Measurements from ENCODE around the gene TTC28. TPM values are rescaled to one million over a fixed set of nuclear protein-coding genes. Genes with fewer than 3 reads are reported as not detected.

Gene TTC28
- total and polyA plus RNA-seq, 10 of the 15 experiments (the other 5 are each of a cell fraction or from before 2014, with no cell fraction given): 0.15 to 8.4 (median 1.4) TPM

GRCh38 chr22:27948569-27948968 is 731.1 kb downstream of the TTC28 start:
- H3K4me1 ChIP-seq (ENCODE audit: control insufficient read depth, insufficient read depth, low read length): no peaks in the 10 kb centered on the region
- H3K36me3 ChIP-seq (ENCODE audit: control insufficient read depth in 2 of 2, insufficient read depth in 2 of 2, low read length in 1 of 2): no peaks in the 10 kb centered on the region
- DNase-seq (ENCODE audit: low read depth, low spot score): no peak
- BruUV-seq (replicated peaks): no TSS peak
- ChIA-PET SMC1A (ENCODE audit: uncharacterized antibody, unreplicated experiment) (interaction anchor here (1.0 to 1.4 kb wide), 2 partner anchors 10 to 12 kb away, joined by 4 read pairs; no protein-coding TSS in a partner anchor), RAD21 (ENCODE audit: unreplicated experiment) (no interaction called here), POLR2A (no interaction called here), CTCF (interaction anchor here (1.4 kb wide), 1 partner anchor 11 kb away, joined by 6 read pairs; no protein-coding TSS in a partner anchor)
- FAIRE-seq: no peak
- in situ Hi-C loops (cut with MboI): no loop called here
- H3K27me3 ChIP-seq (replicated peaks in 1 of 2; ENCODE audit: control insufficient read depth in 2 of 2, insufficient read depth in 2 of 2, low read length in 1 of 2): no peaks in the 10 kb centered on the region
- no peak overlapping the region for H3K4me2 ChIP-seq (ENCODE audit: control insufficient read depth, insufficient read depth)
- H4K20me1 ChIP-seq (ENCODE audit: control insufficient read depth, insufficient read depth): no peaks in the 10 kb centered on the region
- no peaks in the 10 kb centered on the region for H3K79me2 ChIP-seq (ENCODE audit: control insufficient read depth, insufficient read depth, low read length)
- no peak for ATAC-seq
- H3K4me3 ChIP-seq: no peak overlapping the region
- intact Hi-C loops (cut with micrococcal nuclease; ENCODE audit: unreplicated experiment): no loop called here
- no peak overlapping the region for H3K27ac ChIP-seq (ENCODE audit: control insufficient read depth, insufficient read depth)
- TF ChIP-seq POLR2AphosphoS2 (IDR thresholded peaks at IDR 0.05; ENCODE audit: low read depth, low read length): no peak
- TF ChIP-seq KAT2A (conservative IDR thresholded peaks at IDR 0.05; ENCODE audit: control insufficient read depth, low read depth, low read length): no peak
- no peak for TF ChIP-seq CREM (IDR thresholded peaks at IDR 0.05; ENCODE audit: low read depth)
- TF ChIP-seq BRCA1 (IDR thresholded peaks at IDR 0.05; ENCODE audit: low read depth, low read length): no peak
- TF ChIP-seq SP1 (IDR thresholded peaks at IDR 0.05; ENCODE audit: low read depth, low read length): no peak
- TF ChIP-seq RFX5 (IDR thresholded peaks at IDR 0.05; ENCODE audit: low read depth, low read length): no peak
- TF ChIP-seq, protein P1, sequence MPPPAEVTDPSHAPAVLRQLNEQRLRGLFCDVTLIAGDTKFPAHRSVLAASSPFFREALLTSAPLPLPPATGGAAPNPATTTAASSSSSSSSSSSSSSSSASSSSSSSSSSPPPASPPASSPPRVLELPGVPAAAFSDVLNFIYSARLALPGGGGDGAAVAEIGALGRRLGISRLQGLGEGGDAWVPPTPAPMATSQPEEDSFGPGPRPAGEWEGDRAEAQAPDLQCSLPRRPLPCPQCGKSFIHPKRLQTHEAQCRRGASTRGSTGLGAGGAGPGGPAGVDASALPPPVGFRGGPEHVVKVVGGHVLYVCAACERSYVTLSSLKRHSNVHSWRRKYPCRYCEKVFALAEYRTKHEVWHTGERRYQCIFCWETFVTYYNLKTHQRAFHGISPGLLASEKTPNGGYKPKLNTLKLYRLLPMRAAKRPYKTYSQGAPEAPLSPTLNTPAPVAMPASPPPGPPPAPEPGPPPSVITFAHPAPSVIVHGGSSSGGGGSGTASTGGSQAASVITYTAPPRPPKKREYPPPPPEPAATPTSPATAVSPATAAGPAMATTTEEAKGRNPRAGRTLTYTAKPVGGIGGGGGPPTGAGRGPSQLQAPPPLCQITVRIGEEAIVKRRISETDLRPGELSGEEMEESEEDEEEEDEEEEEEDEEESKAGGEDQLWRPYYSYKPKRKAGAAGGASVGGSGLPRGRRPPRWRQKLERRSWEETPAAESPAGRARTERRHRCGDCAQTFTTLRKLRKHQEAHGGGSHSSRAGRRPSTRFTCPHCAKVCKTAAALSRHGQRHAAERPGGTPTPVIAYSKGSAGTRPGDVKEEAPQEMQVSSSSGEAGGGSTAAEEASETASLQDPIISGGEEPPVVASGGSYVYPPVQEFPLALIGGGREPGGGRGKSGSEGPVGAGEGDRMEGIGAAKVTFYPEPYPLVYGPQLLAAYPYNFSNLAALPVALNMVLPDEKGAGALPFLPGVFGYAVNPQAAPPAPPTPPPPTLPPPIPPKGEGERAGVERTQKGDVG (CRISPR knock-in tag; IDR thresholded peaks at IDR 0.05): no peak
- TF ChIP-seq POLR2A (IDR thresholded peaks at IDR 0.05; ENCODE audit: low read depth, low read length): no peak
- TF ChIP-seq SMAD5 (IDR thresholded peaks at IDR 0.05; ENCODE audit: low read depth): no peak
- TF ChIP-seq ZBTB33 (IDR thresholded peaks at IDR 0.05): no peak
- TF ChIP-seq IRF4 (IDR thresholded peaks at IDR 0.05; ENCODE audit: low read depth, low read length): no peak
- TF ChIP-seq, protein P2, sequence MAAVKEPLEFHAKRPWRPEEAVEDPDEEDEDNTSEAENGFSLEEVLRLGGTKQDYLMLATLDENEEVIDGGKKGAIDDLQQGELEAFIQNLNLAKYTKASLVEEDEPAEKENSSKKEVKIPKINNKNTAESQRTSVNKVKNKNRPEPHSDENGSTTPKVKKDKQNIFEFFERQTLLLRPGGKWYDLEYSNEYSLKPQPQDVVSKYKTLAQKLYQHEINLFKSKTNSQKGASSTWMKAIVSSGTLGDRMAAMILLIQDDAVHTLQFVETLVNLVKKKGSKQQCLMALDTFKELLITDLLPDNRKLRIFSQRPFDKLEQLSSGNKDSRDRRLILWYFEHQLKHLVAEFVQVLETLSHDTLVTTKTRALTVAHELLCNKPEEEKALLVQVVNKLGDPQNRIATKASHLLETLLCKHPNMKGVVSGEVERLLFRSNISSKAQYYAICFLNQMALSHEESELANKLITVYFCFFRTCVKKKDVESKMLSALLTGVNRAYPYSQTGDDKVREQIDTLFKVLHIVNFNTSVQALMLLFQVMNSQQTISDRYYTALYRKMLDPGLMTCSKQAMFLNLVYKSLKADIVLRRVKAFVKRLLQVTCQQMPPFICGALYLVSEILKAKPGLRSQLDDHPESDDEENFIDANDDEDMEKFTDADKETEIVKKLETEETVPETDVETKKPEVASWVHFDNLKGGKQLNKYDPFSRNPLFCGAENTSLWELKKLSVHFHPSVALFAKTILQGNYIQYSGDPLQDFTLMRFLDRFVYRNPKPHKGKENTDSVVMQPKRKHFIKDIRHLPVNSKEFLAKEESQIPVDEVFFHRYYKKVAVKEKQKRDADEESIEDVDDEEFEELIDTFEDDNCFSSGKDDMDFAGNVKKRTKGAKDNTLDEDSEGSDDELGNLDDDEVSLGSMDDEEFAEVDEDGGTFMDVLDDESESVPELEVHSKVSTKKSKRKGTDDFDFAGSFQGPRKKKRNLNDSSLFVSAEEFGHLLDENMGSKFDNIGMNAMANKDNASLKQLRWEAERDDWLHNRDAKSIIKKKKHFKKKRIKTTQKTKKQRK (IDR thresholded peaks at IDR 0.05; ENCODE audit: low read depth, low read length): no peak
- no peak for TF ChIP-seq ETV6 (conservative IDR thresholded peaks at IDR 0.05 in 1 of 2, IDR thresholded peaks at IDR 0.05 in 1 of 2; ENCODE audit: borderline replicate concordance in 1 of 2, low read depth in 1 of 2)
- no peak for TF ChIP-seq GABPA (IDR thresholded peaks at IDR 0.05; ENCODE audit: low read depth)
- TF ChIP-seq MXI1 (IDR thresholded peaks at IDR 0.05; ENCODE audit: low read depth, low read length): no peak
- H2AFZ ChIP-seq (ENCODE audit: control insufficient read depth, low read depth, low read length): no peak overlapping the region
- H3K9ac ChIP-seq (ENCODE audit: control insufficient read depth, insufficient read depth, low read length): no peak overlapping the region
- no peaks in the 10 kb centered on the region for H3K9me3 ChIP-seq (replicated peaks; ENCODE audit: control insufficient read depth, insufficient read depth, low read length)
- 21% methylated on average over 2 of the region's 2 CpGs for WGBS (ENCODE audit: insufficient coverage, insufficient replicate concordance, low lambda C conversion rate, missing lambda C conversion rate)

All from GM12878 (cell line).